ENCODE measurements around the gene IL1RAPL1.

IL1RAPL1 gene

DNA sequence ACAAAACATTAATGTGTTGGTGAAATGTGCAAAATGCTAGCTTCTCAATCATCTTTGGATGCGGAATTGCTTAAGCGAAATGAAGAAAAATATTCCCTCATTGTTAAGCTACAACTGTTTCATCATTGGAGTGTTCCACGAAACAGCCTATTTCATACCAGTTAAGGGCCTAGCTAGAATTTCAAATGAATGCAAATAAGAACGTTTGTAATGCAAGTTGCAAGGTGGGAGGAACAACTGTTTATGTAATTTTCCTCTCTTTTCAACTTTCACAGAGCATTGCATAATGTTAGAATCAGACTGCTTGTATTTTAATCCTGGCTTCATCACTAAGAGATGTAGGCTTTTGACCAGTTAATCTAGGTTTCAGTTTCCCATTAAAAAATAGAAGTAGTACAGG is 480.1 kb downstream of the IL1RAPL1 start:
- no peak for TF ChIP-seq POLR2A (IDR thresholded peaks at IDR 0.05; ENCODE audit: extremely low read depth, insufficient read length)
- TF ChIP-seq, protein P1, sequence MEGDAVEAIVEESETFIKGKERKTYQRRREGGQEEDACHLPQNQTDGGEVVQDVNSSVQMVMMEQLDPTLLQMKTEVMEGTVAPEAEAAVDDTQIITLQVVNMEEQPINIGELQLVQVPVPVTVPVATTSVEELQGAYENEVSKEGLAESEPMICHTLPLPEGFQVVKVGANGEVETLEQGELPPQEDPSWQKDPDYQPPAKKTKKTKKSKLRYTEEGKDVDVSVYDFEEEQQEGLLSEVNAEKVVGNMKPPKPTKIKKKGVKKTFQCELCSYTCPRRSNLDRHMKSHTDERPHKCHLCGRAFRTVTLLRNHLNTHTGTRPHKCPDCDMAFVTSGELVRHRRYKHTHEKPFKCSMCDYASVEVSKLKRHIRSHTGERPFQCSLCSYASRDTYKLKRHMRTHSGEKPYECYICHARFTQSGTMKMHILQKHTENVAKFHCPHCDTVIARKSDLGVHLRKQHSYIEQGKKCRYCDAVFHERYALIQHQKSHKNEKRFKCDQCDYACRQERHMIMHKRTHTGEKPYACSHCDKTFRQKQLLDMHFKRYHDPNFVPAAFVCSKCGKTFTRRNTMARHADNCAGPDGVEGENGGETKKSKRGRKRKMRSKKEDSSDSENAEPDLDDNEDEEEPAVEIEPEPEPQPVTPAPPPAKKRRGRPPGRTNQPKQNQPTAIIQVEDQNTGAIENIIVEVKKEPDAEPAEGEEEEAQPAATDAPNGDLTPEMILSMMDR (IDR thresholded peaks at IDR 0.05; ENCODE audit: low read depth, low read length): no peak
- TF ChIP-seq, protein P2, sequence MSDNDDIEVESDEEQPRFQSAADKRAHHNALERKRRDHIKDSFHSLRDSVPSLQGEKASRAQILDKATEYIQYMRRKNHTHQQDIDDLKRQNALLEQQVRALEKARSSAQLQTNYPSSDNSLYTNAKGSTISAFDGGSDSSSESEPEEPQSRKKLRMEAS (IDR thresholded peaks at IDR 0.05; ENCODE audit: low read depth, low read length): no peak
- no peak for TF ChIP-seq MYC (IDR thresholded peaks at IDR 0.05; ENCODE audit: low read depth, low read length)
- DNase-seq (ENCODE audit: low read depth): no peak
- no peak overlapping the region for H3K4me3 ChIP-seq (ENCODE audit: low read depth, low read length)

DNA sequence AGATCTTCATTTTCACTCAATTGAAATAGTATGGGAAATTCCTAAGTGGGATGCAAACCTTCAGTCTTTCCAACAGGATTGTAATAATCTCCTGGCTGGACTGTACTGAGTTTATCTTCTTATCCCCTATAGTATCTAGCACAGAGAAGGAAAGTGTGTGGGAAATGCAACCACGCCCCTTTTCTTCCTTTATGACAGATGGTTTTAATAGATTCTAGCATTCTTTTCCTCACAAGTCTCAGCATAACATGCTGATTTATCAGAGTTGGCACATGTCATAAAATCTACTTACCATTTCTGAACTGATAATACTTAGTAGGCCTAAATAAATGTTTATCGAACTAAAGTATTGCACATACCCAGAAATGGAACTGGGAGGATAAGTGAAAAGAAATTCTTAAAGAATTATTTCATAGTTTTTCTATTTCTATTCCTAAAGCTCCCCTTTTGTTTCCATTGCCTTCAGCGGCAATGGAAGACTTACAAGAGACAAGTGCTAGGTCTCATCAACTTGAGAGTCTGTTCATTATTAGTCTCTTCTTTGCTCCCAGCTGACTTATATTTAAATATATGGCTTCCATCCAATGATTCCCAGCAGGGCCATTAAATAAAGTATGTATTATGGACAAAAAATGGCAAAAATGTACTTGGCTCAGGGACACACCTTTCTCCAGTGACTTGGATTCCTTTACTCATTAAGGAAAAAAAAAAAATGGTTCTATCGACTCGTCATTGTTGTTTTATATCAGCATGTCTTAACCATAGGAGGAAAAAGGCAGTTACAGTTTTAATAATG is 484.5 kb downstream of the IL1RAPL1 start:
- TF ChIP-seq, protein P1 (IDR thresholded peaks at IDR 0.05; ENCODE audit: low read depth, low read length): no peak
- TF ChIP-seq POLR2A (IDR thresholded peaks at IDR 0.05; ENCODE audit: extremely low read depth, insufficient read length): no peak
- TF ChIP-seq, protein P2 (IDR thresholded peaks at IDR 0.05; ENCODE audit: low read depth, low read length): no peak
- DNase-seq (ENCODE audit: low read depth): no peak
- no peak overlapping the region for H3K4me3 ChIP-seq (ENCODE audit: low read depth, low read length)

DNA sequence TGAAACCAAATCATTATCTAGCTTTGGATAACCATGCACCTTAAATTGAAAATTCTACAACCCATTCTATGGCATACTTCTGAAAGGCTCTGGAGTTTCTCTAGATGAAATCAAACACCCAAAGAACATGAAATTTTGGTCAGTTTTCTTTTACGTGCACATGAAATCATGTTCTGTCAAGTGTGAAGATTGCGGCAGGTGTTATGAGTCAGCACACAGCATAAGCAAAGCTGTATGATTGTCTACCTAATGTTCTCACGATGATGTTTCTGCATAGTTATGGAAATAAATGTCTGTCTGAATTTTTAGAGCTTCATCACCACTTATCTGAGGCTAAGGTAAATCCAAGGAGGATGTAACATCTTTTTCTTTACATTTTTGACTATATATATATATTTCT is 495.3 kb downstream of the IL1RAPL1 start:
- no peak overlapping the region for H3K4me3 ChIP-seq (ENCODE audit: low read depth, low read length)
- TF ChIP-seq, protein P2 (IDR thresholded peaks at IDR 0.05; ENCODE audit: low read depth, low read length): no peak
- TF ChIP-seq MYC (IDR thresholded peaks at IDR 0.05; ENCODE audit: low read depth, low read length): no peak
- TF ChIP-seq, protein P1 (IDR thresholded peaks at IDR 0.05; ENCODE audit: low read depth, low read length): no peak
- TF ChIP-seq POLR2A (IDR thresholded peaks at IDR 0.05; ENCODE audit: extremely low read depth, insufficient read length): no peak
- DNase-seq (ENCODE audit: low read depth): no peak

DNA sequence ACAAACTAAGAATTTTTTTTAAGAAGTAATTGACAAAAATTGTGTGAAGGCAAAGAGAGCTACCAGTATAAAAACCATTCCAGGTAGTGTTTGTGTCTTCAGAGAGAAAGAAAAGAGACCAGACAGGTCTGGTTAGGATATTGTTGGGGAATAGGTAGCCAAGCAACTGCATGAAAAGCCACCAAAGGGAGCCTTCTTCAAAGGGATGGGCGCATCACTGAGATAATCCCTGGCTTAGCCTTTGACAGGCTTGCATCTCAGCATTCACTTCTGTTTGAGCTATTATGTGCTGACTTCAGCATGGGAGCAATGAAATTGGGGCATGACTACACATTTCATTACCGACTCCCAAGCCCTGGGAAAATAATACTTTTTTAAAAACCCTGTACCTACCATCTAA is 496.6 kb downstream of the IL1RAPL1 start:
- no peak for DNase-seq (ENCODE audit: low read depth)
- TF ChIP-seq MYC (IDR thresholded peaks at IDR 0.05; ENCODE audit: low read depth, low read length) (no peak), POLR2A (IDR thresholded peaks at IDR 0.05; ENCODE audit: extremely low read depth, insufficient read length) (no peak)
- TF ChIP-seq, protein P2 (IDR thresholded peaks at IDR 0.05; ENCODE audit: low read depth, low read length): no peak
- TF ChIP-seq, protein P1 (IDR thresholded peaks at IDR 0.05; ENCODE audit: low read depth, low read length): no peak
- no peak overlapping the region for H3K4me3 ChIP-seq (ENCODE audit: low read depth, low read length)

DNA sequence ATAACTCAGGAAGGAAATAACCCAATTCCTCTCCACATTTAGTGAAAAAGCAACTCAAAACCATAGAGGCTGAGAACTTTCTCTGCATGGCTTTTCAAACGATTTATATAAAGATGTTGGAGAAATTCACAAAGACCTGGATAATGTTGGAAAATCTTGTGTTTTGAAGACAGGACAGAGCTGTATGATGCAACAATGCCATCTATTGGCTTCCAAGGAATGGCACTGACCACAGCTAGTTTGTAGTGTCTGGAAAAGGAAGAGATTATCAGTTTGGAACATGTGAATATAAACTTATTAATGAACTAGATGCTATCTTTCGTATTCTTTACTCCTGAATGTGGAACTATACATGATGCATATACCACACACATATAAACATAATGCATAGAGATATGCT is 503.6 kb downstream of the IL1RAPL1 start:
- DNase-seq (ENCODE audit: low read depth): peak; percentile 1
- H3K4me3 ChIP-seq (ENCODE audit: low read depth, low read length): no peak overlapping the region
- TF ChIP-seq MYC (IDR thresholded peaks at IDR 0.05; ENCODE audit: low read depth, low read length): no peak
- TF ChIP-seq, protein P2 (IDR thresholded peaks at IDR 0.05; ENCODE audit: low read depth, low read length): no peak
- TF ChIP-seq, protein P1 (IDR thresholded peaks at IDR 0.05; ENCODE audit: low read depth, low read length): no peak
- TF ChIP-seq POLR2A (IDR thresholded peaks at IDR 0.05; ENCODE audit: extremely low read depth, insufficient read length): no peak

All from NB4 (cell line).